WTC11 (cell line): ENCODE measurements around the gene SFXN1.

Source experiments
- ESRRA ChIP-seq: sonication (generic); formaldehyde crosslinking; IDR thresholded peaks from 2 replicates; pipeline ENCODE4 v1.8.1; 2022; ENCODE audit warnings: mild to moderate bottlenecking, missing genetic modification reagents, borderline replicate concordance
- FOXP1 ChIP-seq: sonication (generic); formaldehyde crosslinking; IDR thresholded peaks from 2 replicates; pipeline ENCODE4 v1.8.0; 2022; ENCODE audit warnings: missing genetic modification reagents, mild to moderate bottlenecking, moderate library complexity, borderline replicate concordance
- GABPB1 ChIP-seq: sonication (generic); formaldehyde crosslinking; IDR thresholded peaks from 2 replicates; pipeline ENCODE4 v1.8.1; 2023; ENCODE audit warnings: mild to moderate bottlenecking, missing genetic modification reagents
- GTF2I ChIP-seq: fragments of 250-450 bp; sonication (Bioruptor Pico); conservative IDR thresholded peaks from 2 replicates; pipeline ENCODE4 v1.4.0; 2021; ENCODE audit warnings: mild to moderate bottlenecking
- NFATC4 ChIP-seq: fragments of 250-450 bp; sonication (Bioruptor Pico); IDR thresholded peaks from 2 replicates; pipeline ENCODE4 v1.9.0; 2021; ENCODE audit warnings: mild to moderate bottlenecking
- NR3C1 ChIP-seq: sonication (generic); formaldehyde crosslinking; conservative IDR thresholded peaks from 2 replicates; pipeline ENCODE4 v1.8.1; 2023; ENCODE audit warnings: low read depth, mild to moderate bottlenecking, missing genetic modification reagents
- SP1 ChIP-seq: sonication (generic); formaldehyde crosslinking; conservative IDR thresholded peaks from 2 replicates; pipeline ENCODE4 v1.8.1; 2022; ENCODE audit warnings: missing genetic modification reagents
- ZBTB21 ChIP-seq: sonication (generic); formaldehyde crosslinking; IDR thresholded peaks from 2 replicates; pipeline ENCODE4 v1.8.1; 2023; ENCODE audit warnings: mild to moderate bottlenecking, missing genetic modification reagents, borderline replicate concordance
- TF ChIP-seq, protein P1 (sequence below): fragments of 200-600 bp; IDR thresholded peaks from 2 replicates; pipeline ENCODE4 v1.8.0; 2022; ENCODE audit warnings: antibody characterized with exemption
- TF ChIP-seq, protein P2 (sequence below): sonication (generic); formaldehyde crosslinking; IDR thresholded peaks from 2 replicates; pipeline ENCODE4 v1.8.0; 2022; ENCODE audit warnings: mild to moderate bottlenecking, missing genetic modification reagents
- TF ChIP-seq, protein P3 (sequence below): sonication (generic); formaldehyde crosslinking; conservative IDR thresholded peaks from 2 replicates; pipeline ENCODE4 v1.8.1; 2023; ENCODE audit warnings: mild to moderate bottlenecking, low read depth, missing genetic modification reagents, moderate library complexity
- TF ChIP-seq, protein P4 (sequence below): sonication (generic); formaldehyde crosslinking; IDR thresholded peaks from 2 replicates; pipeline ENCODE4 v1.8.1; 2022; ENCODE audit warnings: mild to moderate bottlenecking, moderate library complexity, missing genetic modification reagents
- TF ChIP-seq, protein P5 (sequence below): sonication (generic); formaldehyde crosslinking; IDR thresholded peaks from 2 replicates; pipeline ENCODE4 v1.8.0; 2022; ENCODE audit warnings: mild to moderate bottlenecking, missing genetic modification reagents

DNA sequence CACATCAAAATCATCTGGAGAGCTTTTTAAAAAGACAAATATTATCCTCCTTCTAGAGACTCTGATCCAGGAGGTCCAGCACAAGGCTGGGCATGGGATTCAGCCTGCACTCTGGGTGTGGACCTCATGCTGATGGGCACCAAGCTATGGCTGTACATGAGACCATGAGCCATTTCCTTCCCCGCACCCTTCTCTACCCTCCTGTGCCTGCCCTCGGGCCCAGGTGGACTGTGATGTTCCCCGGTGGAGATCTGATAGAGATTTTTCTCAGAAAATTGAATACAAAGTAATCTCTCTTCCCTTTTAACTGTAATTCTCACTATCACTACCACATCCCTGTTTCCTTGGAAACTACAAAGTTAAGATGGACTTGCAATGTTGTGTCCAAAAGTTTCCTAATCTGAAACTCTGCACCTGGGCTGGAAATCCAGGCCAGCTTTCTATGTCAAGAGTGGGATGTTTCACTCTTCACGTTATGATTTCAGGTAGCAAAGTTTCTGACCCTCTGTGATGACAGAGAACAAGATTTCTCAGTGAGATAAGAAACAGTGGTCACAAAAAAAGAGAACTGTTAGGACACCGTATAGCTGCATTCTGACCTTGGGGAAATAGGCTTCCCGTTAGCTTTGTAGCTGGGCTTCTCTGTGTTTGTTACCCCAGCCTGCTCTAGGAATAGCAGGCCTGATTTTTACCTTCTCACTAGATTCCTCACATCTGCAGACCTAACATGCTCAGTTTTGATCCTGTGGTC lies 11.5 kb downstream of the SFXN1 start:
- TF ChIP-seq NFATC4 (CRISPR knock-in tag) (no peak), GABPB1 (CRISPR knock-in tag) (no peak), ESRRA (no peak), NR3C1 (CRISPR knock-in tag) (no peak), FOXP1 (CRISPR knock-in tag) (no peak), ZBTB21 (CRISPR knock-in tag) (no peak), SP1 (no peak), GTF2I (no peak)
- TF ChIP-seq, protein P1, sequence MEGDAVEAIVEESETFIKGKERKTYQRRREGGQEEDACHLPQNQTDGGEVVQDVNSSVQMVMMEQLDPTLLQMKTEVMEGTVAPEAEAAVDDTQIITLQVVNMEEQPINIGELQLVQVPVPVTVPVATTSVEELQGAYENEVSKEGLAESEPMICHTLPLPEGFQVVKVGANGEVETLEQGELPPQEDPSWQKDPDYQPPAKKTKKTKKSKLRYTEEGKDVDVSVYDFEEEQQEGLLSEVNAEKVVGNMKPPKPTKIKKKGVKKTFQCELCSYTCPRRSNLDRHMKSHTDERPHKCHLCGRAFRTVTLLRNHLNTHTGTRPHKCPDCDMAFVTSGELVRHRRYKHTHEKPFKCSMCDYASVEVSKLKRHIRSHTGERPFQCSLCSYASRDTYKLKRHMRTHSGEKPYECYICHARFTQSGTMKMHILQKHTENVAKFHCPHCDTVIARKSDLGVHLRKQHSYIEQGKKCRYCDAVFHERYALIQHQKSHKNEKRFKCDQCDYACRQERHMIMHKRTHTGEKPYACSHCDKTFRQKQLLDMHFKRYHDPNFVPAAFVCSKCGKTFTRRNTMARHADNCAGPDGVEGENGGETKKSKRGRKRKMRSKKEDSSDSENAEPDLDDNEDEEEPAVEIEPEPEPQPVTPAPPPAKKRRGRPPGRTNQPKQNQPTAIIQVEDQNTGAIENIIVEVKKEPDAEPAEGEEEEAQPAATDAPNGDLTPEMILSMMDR: no peak
- TF ChIP-seq, protein P2, sequence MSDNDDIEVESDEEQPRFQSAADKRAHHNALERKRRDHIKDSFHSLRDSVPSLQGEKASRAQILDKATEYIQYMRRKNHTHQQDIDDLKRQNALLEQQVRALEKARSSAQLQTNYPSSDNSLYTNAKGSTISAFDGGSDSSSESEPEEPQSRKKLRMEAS: no peak
- TF ChIP-seq, protein P3, sequence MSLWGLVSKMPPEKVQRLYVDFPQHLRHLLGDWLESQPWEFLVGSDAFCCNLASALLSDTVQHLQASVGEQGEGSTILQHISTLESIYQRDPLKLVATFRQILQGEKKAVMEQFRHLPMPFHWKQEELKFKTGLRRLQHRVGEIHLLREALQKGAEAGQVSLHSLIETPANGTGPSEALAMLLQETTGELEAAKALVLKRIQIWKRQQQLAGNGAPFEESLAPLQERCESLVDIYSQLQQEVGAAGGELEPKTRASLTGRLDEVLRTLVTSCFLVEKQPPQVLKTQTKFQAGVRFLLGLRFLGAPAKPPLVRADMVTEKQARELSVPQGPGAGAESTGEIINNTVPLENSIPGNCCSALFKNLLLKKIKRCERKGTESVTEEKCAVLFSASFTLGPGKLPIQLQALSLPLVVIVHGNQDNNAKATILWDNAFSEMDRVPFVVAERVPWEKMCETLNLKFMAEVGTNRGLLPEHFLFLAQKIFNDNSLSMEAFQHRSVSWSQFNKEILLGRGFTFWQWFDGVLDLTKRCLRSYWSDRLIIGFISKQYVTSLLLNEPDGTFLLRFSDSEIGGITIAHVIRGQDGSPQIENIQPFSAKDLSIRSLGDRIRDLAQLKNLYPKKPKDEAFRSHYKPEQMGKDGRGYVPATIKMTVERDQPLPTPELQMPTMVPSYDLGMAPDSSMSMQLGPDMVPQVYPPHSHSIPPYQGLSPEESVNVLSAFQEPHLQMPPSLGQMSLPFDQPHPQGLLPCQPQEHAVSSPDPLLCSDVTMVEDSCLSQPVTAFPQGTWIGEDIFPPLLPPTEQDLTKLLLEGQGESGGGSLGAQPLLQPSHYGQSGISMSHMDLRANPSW: no peak
- TF ChIP-seq, protein P4, sequence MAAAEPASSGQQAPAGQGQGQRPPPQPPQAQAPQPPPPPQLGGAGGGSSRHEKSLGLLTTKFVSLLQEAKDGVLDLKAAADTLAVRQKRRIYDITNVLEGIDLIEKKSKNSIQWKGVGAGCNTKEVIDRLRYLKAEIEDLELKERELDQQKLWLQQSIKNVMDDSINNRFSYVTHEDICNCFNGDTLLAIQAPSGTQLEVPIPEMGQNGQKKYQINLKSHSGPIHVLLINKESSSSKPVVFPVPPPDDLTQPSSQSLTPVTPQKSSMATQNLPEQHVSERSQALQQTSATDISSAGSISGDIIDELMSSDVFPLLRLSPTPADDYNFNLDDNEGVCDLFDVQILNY: no peak
- TF ChIP-seq, protein P5, sequence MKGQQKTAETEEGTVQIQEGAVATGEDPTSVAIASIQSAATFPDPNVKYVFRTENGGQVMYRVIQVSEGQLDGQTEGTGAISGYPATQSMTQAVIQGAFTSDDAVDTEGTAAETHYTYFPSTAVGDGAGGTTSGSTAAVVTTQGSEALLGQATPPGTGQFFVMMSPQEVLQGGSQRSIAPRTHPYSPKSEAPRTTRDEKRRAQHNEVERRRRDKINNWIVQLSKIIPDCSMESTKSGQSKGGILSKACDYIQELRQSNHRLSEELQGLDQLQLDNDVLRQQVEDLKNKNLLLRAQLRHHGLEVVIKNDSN (CRISPR knock-in tag): no peak
